Activated CD4-positive, alpha-beta T cell treated with anti-CD3 and anti-CD28 coated beads for 36 hours (primary cell): ENCODE results near the gene CHD2. TPM values are rescaled to one million over a fixed set of nuclear protein-coding genes. Genes with fewer than 3 reads are reported as not detected.
"Not testable (repeated sequence)": the region's sequence is repeated elsewhere in the genome, so short reads cannot be mapped to it uniquely, and the experiment has no call there.

Experiments used
- ATAC-seq: fragments of 200-7000 bp; cut with Tn5 transposase; one replicate; pipeline ENCODE4 v1.10.0; 2021; ENCODE audit warnings: mild to moderate bottlenecking, moderate library complexity
- CTCF ChIA-PET: fragments of 350-600 bp; sonication (Branson Sonifier 250); formaldehyde crosslinking; loops from one replicate; lab custom pipeline; 2021; ENCODE audit warnings: antibody characterized with exemption; lab: Charles Lee
- POLR2A ChIA-PET: fragments of 350-600 bp; sonication (Branson Sonifier 250); formaldehyde crosslinking; loops from one replicate; lab custom pipeline; 2021; ENCODE audit warnings: antibody characterized with exemption, inconsistent platforms; lab: Charles Lee
- DNase-seq: peaks from one replicate; pipeline ENCODE4 v3.0.0-alpha.2; 2020
- H3K27ac Mint-ChIP-seq: one replicate; pipeline ENCODE4 v1.8.0; 2021; ENCODE audit warnings: mixed read lengths
- H3K27me3 Mint-ChIP-seq: one replicate; pipeline ENCODE4 v1.8.0; 2021; ENCODE audit warnings: mixed read lengths
- H3K36me3 Mint-ChIP-seq: one replicate; pipeline ENCODE4 v1.8.0; 2021; ENCODE audit warnings: low read depth, mixed read lengths
- H3K4me1 Mint-ChIP-seq: one replicate; pipeline ENCODE4 v1.8.0; 2021; ENCODE audit warnings: mixed read lengths
- H3K4me3 Mint-ChIP-seq: one replicate; pipeline ENCODE4 v1.8.0; 2021; ENCODE audit warnings: mild to moderate bottlenecking, moderate library complexity, mixed read lengths
- H3K9me3 Mint-ChIP-seq: one replicate; pipeline ENCODE4 v1.8.0; 2021; ENCODE audit warnings: low read depth, mixed read lengths
- intact Hi-C, 2 experiments: fragments of 100-400 bp; cut with DNase I in 1 of 2; cut with micrococcal nuclease in 1 of 2; formaldehyde crosslinking; loops; one replicate each; pipeline versions ENCODE4 v1.14.2 to v1.15.1; 2022 to 2024; cut with DNase I, micrococcal nuclease
- total RNA-seq, 2 experiments: library from RNA; stranded (reverse); gene quantifications; one replicate each; pipeline ENCODE4 v1.2.3, GENCODE V29; 2021

Gene CHD2
- total RNA-seq = 100 to 1,000 TPM; 118 to 149 TPM

GRCh38 chr15:92899948-92900730 lies at the start of gene CHD2:
Gene CHD2, plus strand, starts transcription at chr15:92900324. Its CDS starts 914 bp downstream, at chr15:92901238.
- peaks cover 84% of the 10 kb centered on the region for H3K36me3 Mint-ChIP-seq

GRCh38 chr15:92853222-92853621 lies 46.9 kb upstream of the CHD2 start:
- Mint-ChIP-seq H3K4me3 (no peak overlapping the region), H3K27ac (peak overlapping the region; percentile 27), H3K4me1 (peaks cover 28% of the 10 kb centered on the region), H3K9me3 (peaks cover 3% of the 10 kb centered on the region), H3K27me3 (no peaks in the 10 kb centered on the region), H3K36me3 (no peaks in the 10 kb centered on the region)
- POLR2A ChIA-PET = interaction anchor here (0.6 to 1.1 kb wide), 3 partner anchors 29 to 56 kb away, joined by 3 to 7 read pairs (median 3); no protein-coding TSS in a partner anchor
- ATAC-seq = no peak
- no peak for DNase-seq
- CTCF ChIA-PET = interaction anchor here (0.8 to 1.1 kb wide), 3 partner anchors 10 to 55 kb away, joined by 3 to 4 read pairs (median 3); no protein-coding TSS in a partner anchor
- intact Hi-C loops = no loop called here

More at GRCh38 chr15:92899948-92900730, at the start of gene CHD2:
- ChIA-PET CTCF (interaction anchor here (0.6 to 9.6 kb wide), 12 partner anchors 11 to 1670 kb away, joined by 3 to 80 read pairs (median 10); no protein-coding TSS in a partner anchor), POLR2A (interaction anchor here (0.6 to 5.7 kb wide), 20 partner anchors 8 to 830 kb away, joined by 3 to 111 read pairs (median 5); no protein-coding TSS in a partner anchor)
- ATAC-seq (peak; percentile 73), DNase-seq (peak; percentile 85)
- intact Hi-C loops = loop anchor here (1.0 to 10.0 kb wide), 9 partner anchors 9 to 1968 kb away; partner anchors contain the start of genes HDDC3 (in 1 of the 2), MCTP2 (in 1 of the 2) and SLCO3A1 (in 1 of the 2)
- Mint-ChIP-seq H3K27me3 (no peaks in the 10 kb centered on the region), H3K27ac (peak within 1 kb of the TSS; percentile 97), H3K9me3 (peaks cover 12% of the 10 kb centered on the region), H3K4me1 (peaks cover 38% of the 10 kb centered on the region), H3K4me3 (peak within 1 kb of the TSS; percentile 81)

GRCh38 chr15:92861742-92862141 lies 38.4 kb upstream of the CHD2 start:
- Mint-ChIP-seq H3K4me1 (peaks cover 9% of the 10 kb centered on the region), H3K27me3 (no peaks in the 10 kb centered on the region), H3K27ac (no peak overlapping the region), H3K4me3 (no peak overlapping the region), H3K36me3 (peaks cover 7% of the 10 kb centered on the region), H3K9me3 (peaks cover 8% of the 10 kb centered on the region)
- POLR2A ChIA-PET = no interaction called here
- no peak for DNase-seq
- ATAC-seq = no peak
- CTCF ChIA-PET = interaction anchor here (1.2 kb wide), 2 partner anchors 18 to 64 kb away, joined by 3 to 8 read pairs; no protein-coding TSS in a partner anchor
- intact Hi-C loops = loop anchor here in 1 of 2 experiments (2.0 kb wide), 1 partner anchor 17 kb away; no protein-coding TSS in a partner anchor

GRCh38 chr15:92864127-92864814 lies 35.9 kb upstream of the CHD2 start:
- no peak for ATAC-seq
- CTCF ChIA-PET = no interaction called here
- peaks cover 5% of the 10 kb centered on the region for H3K4me1 Mint-ChIP-seq
- no peaks in the 10 kb centered on the region for H3K27me3 Mint-ChIP-seq
- H3K27ac Mint-ChIP-seq = no peak overlapping the region
- H3K4me3 Mint-ChIP-seq = no peak overlapping the region
- peaks cover 7% of the 10 kb centered on the region for H3K36me3 Mint-ChIP-seq
- DNase-seq = no peak
- intact Hi-C loops = no loop called here
- POLR2A ChIA-PET = no interaction called here
- H3K9me3 Mint-ChIP-seq = peaks cover 8% of the 10 kb centered on the region

- POLR2A ChIA-PET = no interaction called here
- Mint-ChIP-seq H3K27ac (no peak overlapping the region), H3K27me3 (no peaks in the 10 kb centered on the region), H3K36me3 (peaks cover 3% of the 10 kb centered on the region), H3K9me3 (peaks cover 3% of the 10 kb centered on the region), H3K4me3 (no peak overlapping the region), H3K4me1 (no peaks in the 10 kb centered on the region)
- intact Hi-C loops = no loop called here
- DNase-seq (no peak), ATAC-seq (no peak)
- CTCF ChIA-PET = interaction anchor here (0.6 to 2.0 kb wide), 4 partner anchors 9 to 300 kb away, joined by 3 to 7 read pairs (median 3); no protein-coding TSS in a partner anchor
These were observed 30.7 kb upstream of the CHD2 start for GRCh38 chr15:92869263-92869940.

GRCh38 chr15:92870010-92870591 lies 30.0 kb upstream of the CHD2 start:
- CTCF ChIA-PET = interaction anchor here (0.6 to 2.0 kb wide), 3 partner anchors 9 to 15 kb away, joined by 3 to 7 read pairs (median 3); no protein-coding TSS in a partner anchor
- intact Hi-C loops = no loop called here
- Mint-ChIP-seq H3K4me3 (no peak overlapping the region), H3K9me3 (no peaks in the 10 kb centered on the region), H3K27ac (no peak overlapping the region), H3K4me1 (no peaks in the 10 kb centered on the region), H3K27me3 (no peaks in the 10 kb centered on the region), H3K36me3 (no peaks in the 10 kb centered on the region)
- ATAC-seq = no peak
- DNase-seq = no peak
- POLR2A ChIA-PET = no interaction called here

GRCh38 chr15:92872967-92873366 lies 27.2 kb upstream of the CHD2 start:
- H3K27ac Mint-ChIP-seq, CTCF ChIA-PET, H3K36me3 Mint-ChIP-seq, H3K4me3 Mint-ChIP-seq, H3K4me1 Mint-ChIP-seq, DNase-seq, ATAC-seq, H3K27me3 Mint-ChIP-seq, H3K9me3 Mint-ChIP-seq, POLR2A ChIA-PET, intact Hi-C loops: not testable (repeated sequence)

- Mint-ChIP-seq H3K4me3 (no peak overlapping the region), H3K27ac (no peak overlapping the region), H3K4me1 (peaks cover 37% of the 10 kb centered on the region), H3K27me3 (no peaks in the 10 kb centered on the region), H3K36me3 (no peaks in the 10 kb centered on the region), H3K9me3 (no peaks in the 10 kb centered on the region)
- ChIA-PET CTCF (interaction anchor here (1.1 kb wide), 1 partner anchor 41 kb away, joined by 3 read pairs; no protein-coding TSS in a partner anchor), POLR2A (no interaction called here)
- no peak for ATAC-seq
- intact Hi-C loops = no loop called here
- no peak for DNase-seq
These were observed 23.1 kb upstream of the CHD2 start for GRCh38 chr15:92877000-92877399.

- Mint-ChIP-seq H3K27ac (no peak overlapping the region), H3K36me3 (peaks cover 3% of the 10 kb centered on the region)
- CTCF ChIA-PET = interaction anchor here (0.7 to 2.4 kb wide), 3 partner anchors 10 to 66 kb away, joined by 3 to 10 read pairs (median 3); no protein-coding TSS in a partner anchor
These were observed 22.7 kb upstream of the CHD2 start for GRCh38 chr15:92877416-92877815.

GRCh38 chr15:92878593-92879053 lies 21.5 kb upstream of the CHD2 start:
- POLR2A ChIA-PET = interaction anchor here (0.6 to 1.1 kb wide), 4 partner anchors 28 to 56 kb away, joined by 3 to 4 read pairs (median 4); no protein-coding TSS in a partner anchor
- ATAC-seq (no peak), DNase-seq (no peak)

More at GRCh38 chr15:92877416-92877815, 22.7 kb upstream of the CHD2 start:
- Mint-ChIP-seq H3K9me3 (no peaks in the 10 kb centered on the region), H3K27me3 (no peaks in the 10 kb centered on the region), H3K4me3 (no peak overlapping the region), H3K4me1 (peaks cover 38% of the 10 kb centered on the region)
- POLR2A ChIA-PET = no interaction called here
- intact Hi-C loops = no loop called here
- DNase-seq = no peak
- ATAC-seq = no peak

More at GRCh38 chr15:92878593-92879053, 21.5 kb upstream of the CHD2 start:
- Mint-ChIP-seq H3K27ac (no peak overlapping the region), H3K27me3 (no peaks in the 10 kb centered on the region), H3K4me3 (no peak overlapping the region), H3K36me3 (peaks cover 6% of the 10 kb centered on the region), H3K9me3 (no peaks in the 10 kb centered on the region), H3K4me1 (peaks cover 38% of the 10 kb centered on the region)
- intact Hi-C loops = loop anchor here in 1 of 2 experiments (2.0 kb wide), 1 partner anchor 18 kb away; no protein-coding TSS in a partner anchor
- CTCF ChIA-PET = interaction anchor here (1.0 to 2.8 kb wide), 8 partner anchors 11 to 69 kb away, joined by 3 to 10 read pairs (median 6); no protein-coding TSS in a partner anchor
